ENCODE measurements around the gene ZNF547. TPM values are rescaled to one million over a fixed set of nuclear protein-coding genes. Genes with fewer than 3 reads are reported as not detected.

Gene ZNF547
- total RNA-seq, 2 donors from 2014 or later, result 1.4 to 1.8 TPM

Other genes starting within 250 kb of the ZNF547 start
- gene USP29, start 243.6 kb upstream of the ZNF547 start, total RNA-seq, result not detected
- gene ZIM3, start 218.3 kb upstream of the ZNF547 start, total RNA-seq, result not detected
- gene DUXA, start 196.1 kb upstream of the ZNF547 start, total RNA-seq, result not detected
- 10 to 100 TPM; 28.2 to 29.4 TPM for gene ZNF264, start 172.1 kb upstream of the ZNF547 start, total RNA-seq
- under 1 TPM; 0.67 to 0.89 TPM for gene AURKC, start 132.5 kb upstream of the ZNF547 start, total RNA-seq
- 10 to 100 TPM in 1 of 2 donors, 1 to 10 TPM in 1; 9.5 to 10.4 TPM for gene ZNF805, start 122.9 kb upstream of the ZNF547 start, total RNA-seq
- gene ZNF460, start 83.1 kb upstream of the ZNF547 start, total RNA-seq, result 10 to 100 TPM; 33.1 to 41.6 TPM
- 1 to 10 TPM; 2.8 to 3.5 TPM for gene ZNF543, start 43.1 kb upstream of the ZNF547 start, total RNA-seq
- gene ZNF304, start 12.3 kb upstream of the ZNF547 start, total RNA-seq, result 1 to 10 TPM; 3.0 to 3.3 TPM
- gene TRAPPC2B, start within 50 bp of the ZNF547 start, total RNA-seq, result 1 to 10 TPM; 4.4 to 4.5 TPM
- gene ZNF548, start 26.3 kb downstream of the ZNF547 start, total RNA-seq, result 10 to 100 TPM in 1 of 2 donors, 1 to 10 TPM in 1; 8.1 to 10.7 TPM
- 10 to 100 TPM in 1 of 2 donors, 1 to 10 TPM in 1; 7.7 to 12.1 TPM for gene ZNF17, start 47.6 kb downstream of the ZNF547 start, total RNA-seq
- 1 to 10 TPM; 7.3 to 8.3 TPM for gene ZNF749, start 71.8 kb downstream of the ZNF547 start, total RNA-seq
- under 1 TPM; 0.37 to 0.50 TPM for gene VN1R1, start 93.6 kb downstream of the ZNF547 start, total RNA-seq
- 1 to 10 TPM; 3.2 to 3.8 TPM for gene ZNF772, start 114.0 kb downstream of the ZNF547 start, total RNA-seq
- gene ZNF419, start 124.2 kb downstream of the ZNF547 start, total RNA-seq, result 1 to 10 TPM; 3.2 to 4.0 TPM
- gene ZNF773, start 136.4 kb downstream of the ZNF547 start, total RNA-seq, result 1 to 10 TPM; 2.6 to 5.0 TPM
- gene ZNF549, start 163.8 kb downstream of the ZNF547 start, total RNA-seq, result 1 to 10 TPM; 2.7 to 3.5 TPM
- gene ZNF550, start 196.3 kb downstream of the ZNF547 start, total RNA-seq, result 1 to 10 TPM; 2.7 to 5.3 TPM
- gene ZNF416, start 215.4 kb downstream of the ZNF547 start, total RNA-seq, result 1 to 10 TPM; 2.0 to 3.2 TPM
- 1 to 10 TPM in 1 of 2 donors, under 1 TPM in 1; 0.95 to 1.5 TPM for gene ZIK1, start 220.6 kb downstream of the ZNF547 start, total RNA-seq
- gene ZNF530, start 236.3 kb downstream of the ZNF547 start, total RNA-seq, result 1 to 10 TPM; 1.2 to 1.7 TPM